Astrocyte (in vitro differentiated cells and primary cell): ENCODE measurements around the gene PTPRF. TPM values are rescaled to one million over a fixed set of nuclear protein-coding genes. Genes with fewer than 3 reads are reported as not detected.

Experiments used
- DNase-seq: peaks from one replicate; pipeline ENCODE4 v3.0.0-alpha.2; 2010; ENCODE audit warnings: low read depth
- FAIRE-seq: peaks from 2 replicates; lab custom pipeline; 2011; peaks lifted over from hg19 to GRCh38; lab: Jason Lieb, UNC
- H2AFZ ChIP-seq: 2 replicates; pipeline ENCODE4 v1.6.0; 2012; ENCODE audit warnings: low read depth, low read length, inconsistent platforms
- H3K27ac ChIP-seq: 2 replicates; pipeline ENCODE4 v1.5.1; 2011; ENCODE audit warnings: low read depth, low read length, inconsistent platforms
- H3K27me3 ChIP-seq: 2 replicates; pipeline ENCODE4 v1.6.0; 2011; ENCODE audit warnings: low read length, inconsistent platforms; ENCODE audit not compliant: insufficient read depth
- H3K36me3 ChIP-seq: 2 replicates; pipeline ENCODE4 v1.5.1; 2011; ENCODE audit warnings: low read length, inconsistent platforms; ENCODE audit not compliant: insufficient read depth
- H3K4me1 ChIP-seq: 2 replicates; pipeline ENCODE4 v1.5.1; 2011; ENCODE audit warnings: low read length, inconsistent platforms; ENCODE audit not compliant: insufficient read depth
- H3K4me2 ChIP-seq: 2 replicates; pipeline ENCODE4 v1.6.0; 2012; ENCODE audit warnings: low read length, inconsistent platforms
- H3K4me3 ChIP-seq: 2 replicates; pipeline ENCODE4 v1.5.1; 2011; ENCODE audit warnings: low read depth, mild to moderate bottlenecking, low read length, inconsistent platforms; ENCODE audit not compliant: insufficient read depth
- H3K79me2 ChIP-seq: 2 replicates; pipeline ENCODE4 v1.6.0; 2012; ENCODE audit warnings: mild to moderate bottlenecking, low read length, inconsistent platforms; ENCODE audit not compliant: insufficient read depth
- H3K9ac ChIP-seq: 2 replicates; pipeline ENCODE4 v1.6.0; 2012; ENCODE audit warnings: mild to moderate bottlenecking, low read length, inconsistent platforms
- H3K9me3 ChIP-seq: 2 replicates; pipeline ENCODE4 v1.5.1; 2012; ENCODE audit warnings: low read depth, mild to moderate bottlenecking, low read length, inconsistent platforms; ENCODE audit not compliant: insufficient read depth
- H4K20me1 ChIP-seq: 2 replicates; pipeline ENCODE4 v1.6.0; 2012; ENCODE audit warnings: low read length, inconsistent platforms; ENCODE audit not compliant: insufficient read depth
- H3K27ac Mint-ChIP-seq: one replicate; pipeline ENCODE4 v1.8.0; 2021; ENCODE audit warnings: mild to moderate bottlenecking, mixed read lengths; ENCODE audit not compliant: unreplicated experiment
- H3K27me3 Mint-ChIP-seq: one replicate; pipeline ENCODE4 v1.8.0; 2021; ENCODE audit warnings: low read depth, mixed read lengths; ENCODE audit not compliant: unreplicated experiment
- H3K36me3 Mint-ChIP-seq: one replicate; pipeline ENCODE4 v1.8.0; 2021; ENCODE audit warnings: low read depth, mixed read lengths; ENCODE audit not compliant: unreplicated experiment
- H3K4me1 Mint-ChIP-seq: one replicate; pipeline ENCODE4 v1.8.0; 2021; ENCODE audit warnings: low read depth, mixed read lengths; ENCODE audit not compliant: unreplicated experiment
- H3K4me3 Mint-ChIP-seq: one replicate; pipeline ENCODE4 v1.8.0; 2021; ENCODE audit warnings: mild to moderate bottlenecking, moderate library complexity, mixed read lengths; ENCODE audit not compliant: unreplicated experiment
- H3K9me3 Mint-ChIP-seq: one replicate; pipeline ENCODE4 v1.8.0; 2021; ENCODE audit warnings: mild to moderate bottlenecking, mixed read lengths; ENCODE audit not compliant: unreplicated experiment
- CTCF ChIP-seq: IDR thresholded peaks from 2 replicates; pipeline ENCODE4 v1.5.1; 2011; ENCODE audit warnings: low read depth, mild to moderate bottlenecking, inconsistent platforms, low read length, moderate library complexity; ENCODE audit not compliant: insufficient read depth
- EZH2 ChIP-seq: IDR thresholded peaks from 2 replicates; pipeline ENCODE4 v1.6.1; 2012; ENCODE audit warnings: mild to moderate bottlenecking, low read length, inconsistent platforms; ENCODE audit not compliant: insufficient read depth
- total RNA-seq: library from RNA; stranded (reverse); gene quantifications from 2 replicates; pipeline ENCODE4 v1.2.1, GENCODE V29; 2021

Gene PTPRF
- total RNA-seq, 1 donor from 2014 or later, result 275 TPM

GRCh38 chr1:43666608-43667007 lies 135.9 kb downstream of the PTPRF start:
- Mint-ChIP-seq H3K4me3 (no peak overlapping the region), H3K4me1 (peaks cover 29% of the 10 kb centered on the region), H3K36me3 (peaks cover 49% of the 10 kb centered on the region), H3K9me3 (no peaks in the 10 kb centered on the region), H3K27me3 (no peaks in the 10 kb centered on the region), H3K27ac (peak overlapping the region; percentile 41)
- H3K9me3 ChIP-seq, result no peaks in the 10 kb centered on the region
- peaks cover 61% of the 10 kb centered on the region for H4K20me1 ChIP-seq
- peaks cover 20% of the 10 kb centered on the region for H3K4me1 ChIP-seq
- H3K36me3 ChIP-seq, result peaks cover 85% of the 10 kb centered on the region
- H3K27ac ChIP-seq, result no peak overlapping the region
- TF ChIP-seq CTCF (no peak), EZH2 (no peak)
- H3K4me3 ChIP-seq, result no peak overlapping the region
- no peak overlapping the region for H3K4me2 ChIP-seq
- FAIRE-seq (no peak), DNase-seq (no peak)
- no peak overlapping the region for H3K9ac ChIP-seq
- H3K79me2 ChIP-seq, result peaks cover 4% of the 10 kb centered on the region
- no peaks in the 10 kb centered on the region for H3K27me3 ChIP-seq
- no peak overlapping the region for H2AFZ ChIP-seq

GRCh38 chr1:43668956-43669355 lies 138.3 kb downstream of the PTPRF start:
- peaks cover 78% of the 10 kb centered on the region for H3K36me3 ChIP-seq
- H3K4me1 ChIP-seq, result peaks cover 23% of the 10 kb centered on the region
- H3K4me3 ChIP-seq, result no peak overlapping the region
- H3K4me1 Mint-ChIP-seq, result peaks cover 33% of the 10 kb centered on the region
- H3K27ac ChIP-seq, result peak overlapping the region; percentile 13
- no peaks in the 10 kb centered on the region for H3K27me3 ChIP-seq
- DNase-seq, result peak; percentile 50
- H3K36me3 Mint-ChIP-seq, result peaks cover 48% of the 10 kb centered on the region
- TF ChIP-seq EZH2 (no peak), CTCF (no peak)
- H3K79me2 ChIP-seq, result peaks cover 16% of the 10 kb centered on the region
- H3K9me3 ChIP-seq, result no peaks in the 10 kb centered on the region
- H3K4me2 ChIP-seq, result peak overlapping the region; percentile 36
- no peaks in the 10 kb centered on the region for H3K9me3 Mint-ChIP-seq
- H4K20me1 ChIP-seq, result peaks cover 59% of the 10 kb centered on the region
- peak; percentile 5 for FAIRE-seq
- H2AFZ ChIP-seq, result no peak overlapping the region
- H3K27ac Mint-ChIP-seq, result peak overlapping the region; percentile 86
- H3K4me3 Mint-ChIP-seq, result peak overlapping the region; percentile 25
- peak overlapping the region; percentile 36 for H3K9ac ChIP-seq
- no peaks in the 10 kb centered on the region for H3K27me3 Mint-ChIP-seq

DNA sequence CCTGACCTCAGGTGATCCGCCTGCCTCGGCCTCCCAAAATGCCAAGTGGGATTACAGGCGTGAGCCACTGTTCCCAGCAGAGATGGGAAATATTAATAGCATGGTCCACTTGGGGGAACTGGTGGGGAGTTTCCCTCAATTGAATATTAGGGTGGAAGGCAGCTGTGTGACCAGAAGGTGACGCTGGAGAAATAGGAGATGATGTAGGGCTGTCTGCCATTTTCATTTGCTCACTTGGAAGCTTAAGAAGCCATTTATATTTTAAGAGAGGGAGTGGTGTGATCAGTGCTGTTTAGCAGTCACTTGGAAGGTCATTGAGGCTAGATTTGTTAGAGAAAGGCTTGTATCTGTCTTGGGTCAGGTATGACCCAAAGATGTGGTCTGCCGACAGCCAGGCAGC lies 139.2 kb downstream of the PTPRF start:
- H3K9ac ChIP-seq, result no peak overlapping the region
- H3K36me3 ChIP-seq, result peaks cover 76% of the 10 kb centered on the region
- Mint-ChIP-seq H3K27ac (peak overlapping the region; percentile 27), H3K36me3 (peaks cover 51% of the 10 kb centered on the region), H3K4me1 (peaks cover 33% of the 10 kb centered on the region), H3K4me3 (no peak overlapping the region), H3K9me3 (no peaks in the 10 kb centered on the region), H3K27me3 (no peaks in the 10 kb centered on the region)
- H3K4me3 ChIP-seq, result no peak overlapping the region
- FAIRE-seq (no peak), DNase-seq (no peak)
- H3K27me3 ChIP-seq, result no peaks in the 10 kb centered on the region
- no peaks in the 10 kb centered on the region for H3K9me3 ChIP-seq
- peaks cover 23% of the 10 kb centered on the region for H3K4me1 ChIP-seq
- TF ChIP-seq EZH2 (no peak), CTCF (no peak)
- H3K79me2 ChIP-seq, result peaks cover 23% of the 10 kb centered on the region
- H2AFZ ChIP-seq, result no peak overlapping the region
- no peak overlapping the region for H3K4me2 ChIP-seq
- peaks cover 57% of the 10 kb centered on the region for H4K20me1 ChIP-seq
- no peak overlapping the region for H3K27ac ChIP-seq
